Hepatocyte (in vitro differentiated cells): Measurements from ENCODE around the gene SPG11.

ENCODE experiments used
- EZH2 ChIP-seq: fragments of 200-600 bp; sonication (generic); IDR thresholded peaks from 2 replicates; pipeline ENCODE4 v1.6.1; 2016; ENCODE audit warnings: antibody characterized with exemption, mild to moderate bottlenecking, borderline replicate concordance
- TF ChIP-seq, protein P1 (sequence below): fragments of 200-600 bp; sonication (generic); IDR thresholded peaks from 2 replicates; pipeline ENCODE4 v1.5.1; 2016; ENCODE audit warnings: antibody characterized with exemption, mild to moderate bottlenecking; ENCODE audit not compliant: poor library complexity

DNA sequence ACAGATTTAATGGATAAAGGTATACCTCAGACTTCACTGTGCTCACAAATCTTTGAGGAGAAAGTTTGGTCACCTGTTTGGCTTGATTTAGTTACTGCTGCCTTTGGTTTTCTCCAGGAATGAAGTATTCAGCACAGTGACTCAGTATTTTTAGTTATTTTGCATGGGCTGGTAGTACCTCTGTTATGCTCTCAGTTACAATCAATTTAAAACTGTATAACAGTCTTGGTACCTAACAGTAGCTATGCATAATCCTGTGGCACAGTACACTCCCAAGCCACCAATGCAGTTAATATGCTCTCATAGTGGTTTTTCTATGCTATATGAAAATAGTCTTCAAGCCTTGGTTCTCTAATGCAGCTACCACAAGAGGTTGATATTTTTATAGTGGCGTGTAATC, 138.4 kb downstream of the SPG11 start:
- TF ChIP-seq, protein P1, sequence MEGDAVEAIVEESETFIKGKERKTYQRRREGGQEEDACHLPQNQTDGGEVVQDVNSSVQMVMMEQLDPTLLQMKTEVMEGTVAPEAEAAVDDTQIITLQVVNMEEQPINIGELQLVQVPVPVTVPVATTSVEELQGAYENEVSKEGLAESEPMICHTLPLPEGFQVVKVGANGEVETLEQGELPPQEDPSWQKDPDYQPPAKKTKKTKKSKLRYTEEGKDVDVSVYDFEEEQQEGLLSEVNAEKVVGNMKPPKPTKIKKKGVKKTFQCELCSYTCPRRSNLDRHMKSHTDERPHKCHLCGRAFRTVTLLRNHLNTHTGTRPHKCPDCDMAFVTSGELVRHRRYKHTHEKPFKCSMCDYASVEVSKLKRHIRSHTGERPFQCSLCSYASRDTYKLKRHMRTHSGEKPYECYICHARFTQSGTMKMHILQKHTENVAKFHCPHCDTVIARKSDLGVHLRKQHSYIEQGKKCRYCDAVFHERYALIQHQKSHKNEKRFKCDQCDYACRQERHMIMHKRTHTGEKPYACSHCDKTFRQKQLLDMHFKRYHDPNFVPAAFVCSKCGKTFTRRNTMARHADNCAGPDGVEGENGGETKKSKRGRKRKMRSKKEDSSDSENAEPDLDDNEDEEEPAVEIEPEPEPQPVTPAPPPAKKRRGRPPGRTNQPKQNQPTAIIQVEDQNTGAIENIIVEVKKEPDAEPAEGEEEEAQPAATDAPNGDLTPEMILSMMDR, result no peak
- TF ChIP-seq EZH2, result no peak
